Stimulated activated CD4-positive, alpha-beta T cell treated with anti-CD3 and anti-CD28 coated beads, Interleukin-2, amount 100 ng/mL, for 4 hours (primary cell): ENCODE measurements around the gene LMCD1.

ENCODE experiments used
- DNase-seq: peaks from one replicate; pipeline ENCODE4 v3.0.0-alpha.2; 2020; ENCODE audit warnings: low read depth

The LMCD1 gene

GRCh38 chr3:8506571-8507061, 5.0 kb downstream of the LMCD1 start:
- no peak for DNase-seq

DNA sequence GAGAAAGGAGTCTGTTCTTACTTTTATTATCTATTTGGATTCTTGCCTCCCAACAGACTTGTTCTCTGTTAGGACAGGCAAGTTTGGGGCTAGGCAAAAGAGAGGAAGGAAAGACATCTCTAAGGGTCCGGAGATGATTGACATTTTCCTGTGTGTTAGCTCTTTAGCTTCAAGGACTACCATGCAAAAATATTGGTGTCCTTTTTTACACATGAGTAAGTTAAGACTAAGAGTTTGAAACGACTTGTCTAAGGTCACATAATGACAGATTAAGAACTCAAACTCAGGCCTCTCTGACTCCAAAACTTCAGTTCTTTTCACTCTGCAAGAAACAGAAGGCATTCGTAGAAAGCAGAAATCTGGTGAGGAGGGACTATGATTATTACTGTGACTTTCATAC, 5.9 kb downstream of the LMCD1 start:
- no peak for DNase-seq

DNA sequence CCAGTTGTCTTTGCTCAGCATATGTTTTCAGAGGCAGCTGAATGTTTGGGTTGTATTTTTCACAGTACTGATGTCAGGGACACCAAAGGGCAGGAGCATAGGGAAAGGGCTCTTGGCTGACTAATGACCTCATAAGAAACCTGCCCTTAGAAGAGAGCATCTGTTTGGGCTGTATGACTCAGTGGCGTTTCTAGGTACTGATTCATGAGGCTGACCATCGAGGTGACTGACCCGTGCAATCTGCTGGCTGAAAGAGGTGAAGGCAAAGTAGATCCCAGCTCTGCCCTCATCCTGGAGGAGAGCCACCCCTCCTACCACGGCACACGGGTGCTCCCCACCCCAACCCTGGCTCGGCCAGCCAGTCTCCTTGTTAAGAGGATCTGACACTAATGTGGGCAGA, 8.3 kb downstream of the LMCD1 start:
- no peak for DNase-seq

- no peak for DNase-seq
Measured at GRCh38 chr3:8512234-8512633, 10.6 kb downstream of the LMCD1 start.

DNA sequence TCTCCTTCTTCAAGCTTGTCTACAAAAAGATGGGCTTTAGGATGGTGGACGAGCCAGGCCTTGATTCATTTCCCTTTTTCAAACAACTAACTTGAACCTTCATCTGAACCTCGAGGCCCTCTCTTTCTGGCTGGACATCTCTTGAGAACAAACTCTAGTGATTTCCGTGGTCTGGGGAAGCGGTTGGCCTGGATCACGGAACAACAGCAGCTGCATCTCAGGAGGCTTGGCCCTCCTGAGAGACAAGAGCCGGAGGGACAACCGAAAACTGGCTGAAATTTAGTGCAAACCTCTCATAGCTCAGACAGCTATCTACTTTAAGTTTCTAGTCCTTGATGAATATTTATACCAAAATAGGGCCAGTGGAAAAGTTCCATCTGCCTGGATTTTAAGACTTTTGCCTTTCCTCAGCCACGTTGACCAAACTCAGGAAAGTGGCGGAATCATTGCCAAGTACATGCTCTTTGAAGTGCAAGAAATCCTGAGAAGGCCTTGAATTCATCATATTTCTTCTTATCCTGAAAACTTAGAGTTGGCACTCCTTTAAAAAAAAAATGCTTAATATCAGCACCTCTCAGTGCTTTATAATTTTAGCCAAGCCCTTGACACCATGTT, 14.5 kb downstream of the LMCD1 start:
- DNase-seq: no peak

- DNase-seq: no peak
Measured at GRCh38 chr3:8516783-8517182, 15.2 kb downstream of the LMCD1 start.

DNA sequence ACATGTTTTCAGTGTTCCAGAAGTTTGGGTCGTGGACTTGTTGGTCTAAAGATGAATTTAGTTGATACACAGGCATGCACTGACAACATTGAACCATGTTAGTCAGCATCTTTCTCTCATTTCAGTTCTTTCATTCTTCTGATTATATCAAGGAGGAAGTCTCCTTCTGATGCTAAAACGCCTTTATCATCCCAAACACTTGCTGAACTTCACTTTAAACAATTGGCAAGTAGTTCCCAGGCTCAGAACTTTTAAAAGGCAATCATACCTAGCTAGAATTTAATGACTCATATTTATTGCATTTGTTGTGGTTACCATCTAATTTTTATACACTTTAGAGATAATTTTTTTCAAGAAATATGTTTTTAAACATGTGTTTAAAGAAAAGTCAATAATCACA, 15.9 kb downstream of the LMCD1 start:
- DNase-seq: no peak

GRCh38 chr3:8518138-8518537, 16.5 kb downstream of the LMCD1 start:
- no peak for DNase-seq

GRCh38 chr3:8519156-8519555, 17.5 kb downstream of the LMCD1 start:
- DNase-seq: no peak

- DNase-seq: no peak
Measured at GRCh38 chr3:8519774-8520448, 18.3 kb downstream of the LMCD1 start.

- DNase-seq: no peak
Measured at GRCh38 chr3:8520816-8521403, 19.3 kb downstream of the LMCD1 start.

GRCh38 chr3:8523041-8523440, 21.4 kb downstream of the LMCD1 start:
- no peak for DNase-seq

GRCh38 chr3:8524249-8524648, 22.6 kb downstream of the LMCD1 start:
- DNase-seq: no peak

DNA sequence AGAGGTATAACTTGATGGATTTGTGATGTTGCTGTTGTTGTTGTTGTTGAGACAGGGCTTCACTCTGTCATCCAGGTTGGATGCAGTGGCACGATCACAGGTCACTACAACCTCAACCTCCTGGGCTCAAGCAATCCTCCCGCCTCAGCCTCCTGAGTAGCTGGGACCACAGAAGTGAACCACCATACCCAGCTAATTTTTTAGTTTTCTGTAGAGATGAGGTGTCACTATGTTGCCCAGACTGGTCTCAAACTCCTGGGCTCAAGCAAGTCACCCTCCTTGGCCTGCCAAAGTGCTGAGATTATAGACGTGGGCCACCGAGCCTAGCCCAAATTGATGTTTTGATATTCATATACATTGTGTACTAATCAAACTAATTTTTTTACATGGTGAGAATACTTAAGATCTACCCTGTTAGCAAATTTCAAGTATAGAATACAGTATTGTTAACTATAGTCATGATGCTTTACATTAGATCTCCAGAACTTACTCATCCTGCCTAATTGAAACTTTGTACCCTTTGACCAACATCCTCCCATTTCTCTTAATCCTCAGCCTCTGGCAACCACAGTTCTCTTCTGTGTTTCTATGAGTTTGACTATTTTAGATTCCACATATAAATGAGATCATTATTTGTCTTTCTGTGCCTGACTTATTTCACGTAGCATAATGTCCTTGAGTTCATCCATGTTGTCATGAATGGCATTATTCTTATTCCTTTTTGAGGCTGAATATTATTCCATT, 23.2 kb downstream of the LMCD1 start:
- DNase-seq: no peak

DNA sequence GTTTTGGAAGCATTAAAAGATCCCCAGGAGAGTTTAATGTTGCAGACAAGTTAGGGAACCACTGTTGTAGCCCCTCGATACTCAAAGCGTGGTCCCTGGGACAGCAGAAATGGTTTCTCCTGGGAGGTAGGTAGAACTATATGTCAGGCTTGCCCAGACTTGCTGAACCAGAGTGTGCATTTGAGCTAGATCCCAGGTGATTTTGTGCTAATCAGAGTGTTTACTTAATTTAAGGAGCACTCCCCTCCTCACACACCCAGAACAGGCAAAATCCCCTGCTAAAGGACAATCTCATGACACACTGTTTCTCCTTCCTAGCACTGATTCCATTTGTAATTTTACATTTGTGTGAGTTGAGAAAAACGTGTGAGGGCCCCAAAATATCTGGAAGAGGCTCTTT, 24.3 kb downstream of the LMCD1 start:
- DNase-seq: no peak

- no peak for DNase-seq
Measured at GRCh38 chr3:8529181-8529637, 27.6 kb downstream of the LMCD1 start.

GRCh38 chr3:8529738-8530525, 28.3 kb downstream of the LMCD1 start:
- DNase-seq: no peak

DNA sequence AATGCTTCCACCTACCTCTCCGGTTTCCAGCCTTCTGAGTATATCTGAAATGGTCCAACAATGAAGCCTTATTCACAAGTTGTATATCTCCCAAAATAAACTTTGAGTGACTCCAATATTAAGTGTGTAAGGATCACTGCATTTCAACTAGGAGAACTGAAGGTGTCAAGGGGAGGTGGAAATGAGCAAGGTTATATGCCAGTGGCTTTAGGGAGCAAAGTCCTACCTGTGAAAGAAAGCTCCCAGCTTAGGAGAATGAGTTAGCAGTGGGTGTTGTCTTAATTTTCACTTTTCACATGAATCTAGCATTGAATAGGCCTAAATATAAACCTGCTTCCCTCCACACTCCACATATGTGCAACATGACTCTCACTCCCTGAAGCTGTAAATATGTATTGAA, 29.0 kb downstream of the LMCD1 start:
- no peak for DNase-seq

GRCh38 chr3:8532251-8532871, 30.7 kb downstream of the LMCD1 start:
- DNase-seq: no peak

GRCh38 chr3:8536096-8537056, 34.8 kb downstream of the LMCD1 start:
- DNase-seq: no peak
